Heart left ventricle (tissue), 16 donors: Measurements from ENCODE around the gene ADAMTS1. TPM values are rescaled to one million over a fixed set of nuclear protein-coding genes. Genes with fewer than 3 reads are reported as not detected.

Experiments
- ATAC-seq, 4 donors: fragments of 200-7000 bp; cut with Tn5 transposase; one replicate each; pipeline ENCODE4 v1.9.1; 2020 to 2022; ENCODE audit warnings: moderate library complexity in 4 of 4, mild to moderate bottlenecking in 3 of 4, moderate number of reproducible peaks in 1 of 4
- DNase-seq, 5 donors: peaks; one replicate each; pipeline ENCODE4 v3.0.0-alpha.2; 2020
- H3K27ac ChIP-seq, 12 donors: fragments of 200-600 bp; sonication (generic) in 4 of 12; one replicate each; pipeline versions ENCODE4 v1.5.0 to v1.8.0; 2016 to 2022; ENCODE audit warnings: mild to moderate bottlenecking in 2 of 12
- H3K27me3 ChIP-seq, 9 donors: fragments of 200-600 bp; sonication (generic) in 2 of 9; one replicate each; pipeline versions ENCODE4 v1.5.1 to v1.8.0; 2016 to 2022; ENCODE audit warnings: mild to moderate bottlenecking in 3 of 9
- H3K36me3 ChIP-seq, 9 donors: fragments of 200-600 bp; sonication (generic) in 2 of 9; one replicate each; pipeline versions ENCODE4 v1.5.0 to v1.8.0; 2018 to 2022; ENCODE audit warnings: mild to moderate bottlenecking in 2 of 9
- H3K4me1 ChIP-seq, 12 donors: fragments of 200-600 bp; sonication (generic) in 4 of 12; one replicate each; pipeline versions ENCODE4 v1.5.0 to v1.8.0; 2016 to 2022; ENCODE audit warnings: mild to moderate bottlenecking in 3 of 12
- H3K4me3 ChIP-seq, 12 donors: fragments of 200-600 bp; sonication (generic) in 4 of 12; one replicate each; pipeline versions ENCODE4 v1.5.0 to v1.8.0; 2017 to 2022; ENCODE audit warnings: mild to moderate bottlenecking in 9 of 12, moderate library complexity in 4 of 12
- H3K9me3 ChIP-seq, 12 donors: fragments of 200-600 bp; sonication (generic) in 4 of 12; one replicate each; pipeline versions ENCODE4 v1.5.0 to v1.8.0; 2016 to 2022; ENCODE audit warnings: mild to moderate bottlenecking in 1 of 12
- POLR2A ChIP-seq, 2 donors: fragments of 450-650 bp; IDR thresholded peaks; one replicate each; pipeline ENCODE4 v1.6.1; 2017; ENCODE audit warnings: antibody characterized with exemption in 2 of 2, mild to moderate bottlenecking in 2 of 2, moderate library complexity in 2 of 2
- WGBS, 4 donors: extraction: QIAGEN DNeasy Blood & Tissue Kit in 2 of 4; methylation state at CpG; one replicate each; pipeline versions ENCODE4 v1.1.5 to v1.1.7; 2013 to 2018; 5-methylcytosine and 5-hydroxymethylcytosine counted together
- intact Hi-C, 10 donors: fragments of 100-400 bp; cut with DNase I; formaldehyde crosslinking; loops; one replicate each; pipeline versions ENCODE4 v1.11.1 to v1.14.2; 2022
- long read RNA-seq, 3 donors: library from polyadenylated mRNA; unstranded; transcript quantifications; one replicate each; pipeline ENCODE4 v2.0.0, GENCODE V29; 2020 to 2021
- polyA plus RNA-seq, 2 donors: library from polyadenylated mRNA; stranded (reverse); fragments of 200-250 nt; gene quantifications; one replicate each; pipeline ENCODE4 v1.2.3, GENCODE V29; 2013
- total RNA-seq, 9 donors: library from RNA; depleted of rRNA in 2 of 9; stranded (reverse); fragments of >200 nt in 2 of 9; fragmentation: NEBNext Ultra II Directional in 3 of 9; extraction: Animal tissue kit (Norgen Biotek cat#: 25700) in 3 of 9; gene quantifications; one replicate each; pipeline versions ENCODE4 v1.1.0 to v1.2.4, GENCODE V29; 2016 to 2023
- TF ChIP-seq, protein P1 (sequence below), 12 donors: fragments of 200-600 bp; sonication (generic) in 4 of 12; IDR thresholded peaks; one replicate each; pipeline versions ENCODE4 v1.5.0 to v1.8.0; 2018 to 2022; ENCODE audit warnings: antibody characterized with exemption in 12 of 12, mild to moderate bottlenecking in 5 of 12
- donor health status: ischemic (EF 13 %, LVEDD 7.1; RV severe dilation, severe dysfunction).
- donor health status: healthy with polysubstance abuse.
- donor health status: DM: no; HTN: yes; CAD: no.
- donor health status: DM: no; HTN: no; CAD: no.
- donor health status: ischemic (EF 25% LVEDD 6.9; RV normal size, moderate dysfunction).
- donor health status: ischemic (EF 25% LVEDD 5.7; RV mildly dilated, moderate dysfunction).
- donor health status: healthy.
- donor health status: DM: yes; HTN: yes; CAD: no.
- donor health status: ischemic (EF 35%, LVEDD 5.7; RV mildly dilated, moderate dysfunction).
- donor health status: nonischemic (EF 11% LVEDD 7.7; RV severe dilation, severe dysfunction).
- donor health status: DM: yes; HTN: yes; CAD: no.
- donor health status: PGD.
- donor health status: ischemic (EF 29% LVEDD 5.4; RV normal size, mild dysfunction).
- donor health status: nonischemic (EF 23%, LVEDD 6.1; RV moderate dilation, normal function).

The ADAMTS1 gene
- total RNA-seq, result 10 to 100 TPM; 27.5 to 87.8 (median 61.6) TPM
- polyA plus RNA-seq, result 10 to 100 TPM; 14.8 to 29.9 TPM
- long read RNA-seq, donor 1, full-length matches to known transcripts, result 157 of 188 reads
- long read RNA-seq, donor 1, partial matches to known transcripts, result 22 of 188 reads
- long read RNA-seq, donor 1, other reads (novel, unspliced or antisense), result 9 of 188 reads
- long read RNA-seq, donor 2, full-length matches to known transcripts, result 372 of 484 reads
- long read RNA-seq, donor 2, partial matches to known transcripts, result 80 of 484 reads
- long read RNA-seq, donor 2, other reads (novel, unspliced or antisense), result 32 of 484 reads
- long read RNA-seq, donor 3, full-length matches to known transcripts, result 90 of 107 reads
- long read RNA-seq, donor 3, partial matches to known transcripts, result 13 of 107 reads
- long read RNA-seq, donor 3, other reads (novel, unspliced or antisense), result 4 of 107 reads

DNA sequence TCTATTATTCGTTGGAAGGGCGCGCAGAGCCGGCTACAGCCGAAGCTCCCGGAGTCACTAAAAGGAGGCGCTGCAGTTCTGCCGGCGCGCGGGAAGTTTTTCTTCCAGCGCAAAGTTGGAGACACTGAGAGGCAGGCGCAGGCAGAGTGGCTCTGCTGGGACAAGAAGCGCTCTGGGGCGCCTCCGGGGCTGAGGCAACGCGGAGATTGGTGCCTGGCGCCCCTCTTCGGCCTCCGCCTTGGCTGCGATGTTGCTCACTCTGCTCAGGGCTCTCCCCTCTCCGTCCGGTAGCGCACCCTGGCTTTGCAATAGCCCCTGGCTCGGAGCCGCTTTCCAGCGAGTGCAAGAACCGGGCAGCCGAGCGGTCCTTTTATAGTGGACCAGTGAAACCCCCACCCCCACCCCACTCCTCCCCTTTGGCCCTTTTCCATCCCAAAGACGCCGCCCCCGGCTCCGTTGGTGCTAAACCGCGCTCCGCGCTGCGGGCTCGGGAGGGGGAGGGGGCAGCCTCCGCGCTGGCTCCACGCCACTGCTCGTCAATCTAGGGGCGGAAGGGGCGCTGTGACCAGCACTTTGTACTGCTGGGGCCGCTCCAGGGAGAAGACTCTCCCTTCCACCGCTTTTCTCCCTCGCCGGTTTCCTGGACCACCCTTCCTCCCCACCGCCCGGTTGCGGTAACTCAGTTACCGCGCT, at the start of gene ADAMTS1:
Gene ADAMTS1 (minus strand): TSS at position 344 of the 693 bp plus-strand sequence. CDS start 455 bp downstream, outside the sequence.
- peak; percentile 48 to 98 for TF ChIP-seq POLR2A (IDR thresholded peaks at IDR 0.05)
- TF ChIP-seq, protein P1, sequence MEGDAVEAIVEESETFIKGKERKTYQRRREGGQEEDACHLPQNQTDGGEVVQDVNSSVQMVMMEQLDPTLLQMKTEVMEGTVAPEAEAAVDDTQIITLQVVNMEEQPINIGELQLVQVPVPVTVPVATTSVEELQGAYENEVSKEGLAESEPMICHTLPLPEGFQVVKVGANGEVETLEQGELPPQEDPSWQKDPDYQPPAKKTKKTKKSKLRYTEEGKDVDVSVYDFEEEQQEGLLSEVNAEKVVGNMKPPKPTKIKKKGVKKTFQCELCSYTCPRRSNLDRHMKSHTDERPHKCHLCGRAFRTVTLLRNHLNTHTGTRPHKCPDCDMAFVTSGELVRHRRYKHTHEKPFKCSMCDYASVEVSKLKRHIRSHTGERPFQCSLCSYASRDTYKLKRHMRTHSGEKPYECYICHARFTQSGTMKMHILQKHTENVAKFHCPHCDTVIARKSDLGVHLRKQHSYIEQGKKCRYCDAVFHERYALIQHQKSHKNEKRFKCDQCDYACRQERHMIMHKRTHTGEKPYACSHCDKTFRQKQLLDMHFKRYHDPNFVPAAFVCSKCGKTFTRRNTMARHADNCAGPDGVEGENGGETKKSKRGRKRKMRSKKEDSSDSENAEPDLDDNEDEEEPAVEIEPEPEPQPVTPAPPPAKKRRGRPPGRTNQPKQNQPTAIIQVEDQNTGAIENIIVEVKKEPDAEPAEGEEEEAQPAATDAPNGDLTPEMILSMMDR (IDR thresholded peaks at IDR 0.05), result peak in 7 of 12 donors; percentile 9 to 47 (median 30)
- peak within 1 kb of the TSS; percentile 61 to 94 (median 84) for H3K4me3 ChIP-seq
- peak; percentile 51 to 71 (median 66) for ATAC-seq
- peak within 1 kb of the TSS; percentile 96 to 98 (median 98) for H3K27ac ChIP-seq
- peaks cover 0 to 26% (median 23%) of the 10 kb centered on the region in 9 donors for H3K36me3 ChIP-seq
- peaks cover 0 to 38% (median 0%) of the 10 kb centered on the region in 9 donors for H3K27me3 ChIP-seq
- peaks cover 5 to 50% (median 30%) of the 10 kb centered on the region in 12 donors for H3K4me1 ChIP-seq
- WGBS, 4 donors, result 0 to 1% (median 0%) methylated on average over 32 to 56 of the region's 56 CpGs
- no peaks in the 10 kb centered on the region for H3K9me3 ChIP-seq
- intact Hi-C loops, result loop anchor here in 9 of 10 donors (1.0 to 10.0 kb wide), 18 partner anchors 44 to 1947 kb away; no protein-coding TSS in a partner anchor
- DNase-seq, result peak; percentile 93 to 96 (median 95)

DNA sequence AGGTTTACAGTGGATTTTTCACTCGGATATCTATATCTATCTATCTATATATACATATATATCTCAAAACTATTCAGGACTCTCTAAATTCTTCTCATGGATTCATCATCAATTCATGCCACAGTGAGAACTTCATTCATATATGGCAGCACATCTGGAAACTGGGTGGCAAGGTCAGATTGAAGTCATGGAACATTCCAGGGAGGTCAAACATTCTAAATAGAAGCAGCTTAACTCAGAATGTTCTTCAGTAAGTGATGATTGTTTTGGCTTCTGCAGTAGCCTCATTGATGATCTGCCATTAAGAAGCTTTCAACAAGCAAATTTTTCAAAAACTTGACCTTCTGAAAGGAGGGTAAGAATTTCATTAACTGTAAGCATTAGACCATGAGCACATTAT, 46.9 kb upstream of the ADAMTS1 start:
- intact Hi-C loops, result no loop called here
- no peak overlapping the region for H3K4me3 ChIP-seq

GRCh38 chr21:26888931-26889330, 43.7 kb upstream of the ADAMTS1 start:
- no peak overlapping the region for H3K4me3 ChIP-seq
- 76 to 88% (median 82%) methylated on average over 5 of the region's 5 CpGs for WGBS, 4 donors
- H3K27me3 ChIP-seq, result no peaks in the 10 kb centered on the region
- no peak for ATAC-seq
- H3K4me1 ChIP-seq, result peaks cover 0 to 3% (median 0%) of the 10 kb centered on the region in 12 donors
- intact Hi-C loops, result loop anchor here in 6 of 10 donors (10.0 kb wide), 2 partner anchors 586 to 676 kb away; no protein-coding TSS in a partner anchor
- no peaks in the 10 kb centered on the region for H3K36me3 ChIP-seq
- no peak overlapping the region for H3K27ac ChIP-seq
- H3K9me3 ChIP-seq, result no peaks in the 10 kb centered on the region
- TF ChIP-seq, protein P1 (IDR thresholded peaks at IDR 0.05), result no peak
- no peak for TF ChIP-seq POLR2A (IDR thresholded peaks at IDR 0.05)
- no peak for DNase-seq

More for the DNA sequence above, 46.9 kb upstream of the ADAMTS1 start:
- no peaks in the 10 kb centered on the region for H3K27me3 ChIP-seq
- no peak for TF ChIP-seq POLR2A (IDR thresholded peaks at IDR 0.05)
- H3K4me1 ChIP-seq, result peaks cover 0 to 2% (median 0%) of the 10 kb centered on the region in 12 donors
- H3K9me3 ChIP-seq, result no peaks in the 10 kb centered on the region
- H3K27ac ChIP-seq, result no peak overlapping the region
- DNase-seq (no peak), ATAC-seq (peak in 2 of 4 donors; percentile 27 to 33)
- no peaks in the 10 kb centered on the region for H3K36me3 ChIP-seq
- 68 to 83% (median 75%) methylated on average over 1 of the region's 1 CpG for WGBS, 4 donors

DNA sequence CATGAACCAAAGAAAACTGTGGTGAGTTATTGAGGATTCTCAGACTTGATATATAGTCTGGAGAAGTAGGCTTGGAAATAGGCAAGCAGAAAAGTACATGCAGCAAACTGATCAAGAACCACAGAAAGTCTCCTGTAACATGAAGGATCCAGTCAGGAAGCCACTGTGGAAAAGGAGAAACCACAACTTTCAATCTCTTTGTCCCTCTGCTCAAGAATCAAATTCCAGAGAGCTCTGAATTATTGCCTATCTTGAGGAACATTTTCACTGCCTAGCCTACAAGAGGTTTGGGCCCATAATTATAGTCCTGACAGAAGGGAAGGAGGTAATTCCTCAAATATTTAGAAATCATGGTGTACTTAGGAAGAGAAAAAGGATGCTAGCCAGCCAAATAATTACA, 43.0 kb upstream of the ADAMTS1 start:
- ATAC-seq (no peak), DNase-seq (no peak)
- TF ChIP-seq, protein P1 (IDR thresholded peaks at IDR 0.05), result no peak
- no peak for TF ChIP-seq POLR2A (IDR thresholded peaks at IDR 0.05)
- no peaks in the 10 kb centered on the region for H3K9me3 ChIP-seq
- H3K4me3 ChIP-seq, result no peak overlapping the region
- no peak overlapping the region for H3K27ac ChIP-seq
- no peaks in the 10 kb centered on the region for H3K27me3 ChIP-seq
- intact Hi-C loops, result loop anchor here in 6 of 10 donors (10.0 kb wide), 2 partner anchors 587 to 677 kb away; no protein-coding TSS in a partner anchor
- no peaks in the 10 kb centered on the region for H3K36me3 ChIP-seq
- peaks cover 0 to 5% (median 0%) of the 10 kb centered on the region in 12 donors for H3K4me1 ChIP-seq
